PC-9 (cell line): Measurements from ENCODE around the gene PSMD11. TPM values are rescaled to one million over a fixed set of nuclear protein-coding genes. Genes with fewer than 3 reads are reported as not detected.

Experiments
- BruUV-seq: library from RNA; stranded (reverse); fragments of 400-500 nt; replicated peaks from 2 replicates; lab custom pipeline; 2021; lab: Mats Ljungman, UMichigan
- CTCF ChIA-PET: fragments of 300-600 bp; sonication (Branson Sonifier 250); formaldehyde crosslinking; loops from one replicate; lab custom pipeline; 2022; ENCODE audit warnings: antibody characterized with exemption; lab: Charles Lee
- POLR2A ChIA-PET: fragments of 300-600 bp; sonication (Branson Sonifier 250); formaldehyde crosslinking; loops from one replicate; lab custom pipeline; 2022; ENCODE audit warnings: antibody characterized with exemption; ENCODE audit not compliant: unreplicated experiment; lab: Charles Lee
- DNase-seq, 2 experiments: peaks; one replicate each; pipeline versions ENCODE4 v3.0.0 to v3.0.0-alpha.2; 2015 to 2022; ENCODE audit warnings: mixed read lengths in 1 of 2
- H2AFZ ChIP-seq: fragments of 200-600 bp; sonication (generic); 2 replicates; pipeline ENCODE4 v1.8.1; 2017; ENCODE audit warnings: antibody characterized with exemption
- H3F3A ChIP-seq: fragments of 200-600 bp; sonication (generic); 2 replicates; pipeline ENCODE4 v1.8.1; 2017; ENCODE audit warnings: antibody characterized with exemption, mild to moderate bottlenecking, low read depth; ENCODE audit not compliant: insufficient read depth
- H3K27ac ChIP-seq: fragments of 200-600 bp; sonication (generic); 2 replicates; pipeline ENCODE4 v1.6.1; 2016; ENCODE audit warnings: mixed run types
- H3K27me3 ChIP-seq: fragments of 200-600 bp; sonication (generic); 2 replicates; pipeline ENCODE4 v1.6.1; 2016; ENCODE audit warnings: low read depth, mixed run types; ENCODE audit not compliant: insufficient read depth
- H3K36me3 ChIP-seq: fragments of 200-600 bp; sonication (generic); 2 replicates; pipeline ENCODE4 v1.6.1; 2016; ENCODE audit warnings: low read depth, mixed run types
- H3K4me1 ChIP-seq: fragments of 200-600 bp; sonication (generic); replicated peaks from 2 replicates; pipeline ENCODE4 v1.6.1; 2016; ENCODE audit warnings: mixed run types; ENCODE audit not compliant: insufficient read depth
- H3K4me2 ChIP-seq: fragments of 200-600 bp; sonication (generic); 2 replicates; pipeline ENCODE4 v1.6.1; 2017; ENCODE audit warnings: mixed run types
- H3K4me3 ChIP-seq: fragments of 200-600 bp; sonication (generic); 2 replicates; pipeline ENCODE4 v1.6.1; 2016; ENCODE audit warnings: mixed run types
- H3K79me2 ChIP-seq: fragments of 200-600 bp; sonication (generic); 2 replicates; pipeline ENCODE4 v1.6.1; 2017; ENCODE audit warnings: low read depth, mixed run types
- H3K9me2 ChIP-seq: fragments of 200-600 bp; sonication (generic); 2 replicates; pipeline ENCODE4 v1.8.1; 2017; ENCODE audit warnings: mild to moderate bottlenecking; ENCODE audit not compliant: insufficient read depth
- H3K9me3 ChIP-seq: fragments of 200-600 bp; sonication (generic); 2 replicates; pipeline ENCODE4 v1.8.1; 2016; ENCODE audit warnings: low read depth; ENCODE audit not compliant: insufficient read depth
- H4K20me1 ChIP-seq: fragments of 200-600 bp; sonication (generic); 2 replicates; pipeline ENCODE4 v1.8.1; 2017; ENCODE audit not compliant: insufficient read depth
- EZH2 ChIP-seq: fragments of 200-600 bp; sonication (generic); IDR thresholded peaks from 2 replicates; pipeline ENCODE4 v1.8.0; 2017; ENCODE audit warnings: antibody characterized with exemption, low read depth
- intact Hi-C: fragments of 100-400 bp; cut with micrococcal nuclease; formaldehyde crosslinking; loops from one replicate; pipeline ENCODE4 v1.10.0; 2022; ENCODE audit not compliant: unreplicated experiment
- total RNA-seq: library from RNA; stranded (reverse); gene quantifications from 2 replicates; pipeline ENCODE4 v1.2.3, GENCODE V29; 2021
- TF ChIP-seq, protein P1 (sequence below): fragments of 200-600 bp; sonication (generic); conservative IDR thresholded peaks from 2 replicates; pipeline ENCODE4 v1.6.1; 2017; ENCODE audit warnings: mixed run types, antibody characterized with exemption, mild to moderate bottlenecking, moderate library complexity

PSMD11 gene
- total RNA-seq, 1 experiment from 2014 or later: 149 TPM

DNA sequence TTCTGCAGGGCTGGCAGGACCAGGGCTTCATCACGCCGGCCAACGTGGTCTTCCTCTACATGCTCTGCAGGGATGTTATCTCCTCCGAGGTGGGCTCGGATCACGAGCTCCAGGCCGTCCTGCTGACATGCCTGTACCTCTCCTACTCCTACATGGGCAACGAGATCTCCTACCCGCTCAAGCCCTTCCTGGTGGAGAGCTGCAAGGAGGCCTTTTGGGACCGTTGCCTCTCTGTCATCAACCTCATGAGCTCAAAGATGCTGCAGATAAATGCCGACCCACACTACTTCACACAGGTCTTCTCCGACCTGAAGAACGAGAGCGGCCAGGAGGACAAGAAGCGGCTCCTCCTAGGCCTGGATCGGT lies 43.9 kb downstream of the PSMD11 start:
- CTCF ChIA-PET: interaction anchor here (0.6 kb wide), 1 partner anchor 16 kb away, joined by 8 read pairs; no protein-coding TSS in a partner anchor
- intact Hi-C loops: no loop called here

DNA sequence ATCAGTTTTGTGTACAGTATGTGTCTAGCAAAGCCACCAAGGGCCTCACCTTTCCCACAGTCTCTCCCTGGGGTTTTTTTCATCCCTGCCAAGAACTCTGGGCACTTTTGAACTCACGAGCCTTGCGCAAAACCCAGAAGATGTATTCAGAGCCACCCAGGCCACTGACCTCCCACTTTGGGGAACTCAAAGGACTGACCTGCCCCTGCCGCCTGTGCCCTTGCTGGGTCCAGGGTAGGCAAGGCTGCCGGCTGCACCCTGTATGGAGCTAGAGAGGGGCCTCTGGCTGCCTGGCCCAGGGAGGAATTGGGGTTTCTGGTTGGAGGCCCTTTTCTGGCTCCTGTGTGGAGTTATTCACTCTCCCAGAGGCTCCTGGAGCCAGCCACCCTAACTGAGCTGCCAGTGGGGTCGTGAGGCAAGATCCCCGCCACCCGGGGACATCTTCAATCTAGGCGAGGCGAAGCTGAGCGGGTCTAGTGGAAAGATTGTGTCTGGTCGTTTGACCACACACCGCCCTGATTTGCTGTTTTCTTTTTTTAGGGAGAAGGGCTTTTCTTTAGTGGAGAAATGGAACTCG lies 44.4 kb downstream of the PSMD11 start:
- Histone ChIP-seq H3K4me3 (no peak overlapping the region), H3K36me3 (no peaks in the 10 kb centered on the region), H2AFZ (no peak overlapping the region), H4K20me1 (no peaks in the 10 kb centered on the region), H3K27me3 (no peaks in the 10 kb centered on the region), H3K9me3 (no peaks in the 10 kb centered on the region), H3K9me2 (no peaks in the 10 kb centered on the region), H3K4me1 (peaks cover 8% of the 10 kb centered on the region; the same call in 1 of the 2 replicates), H3F3A (peaks cover 26% of the 10 kb centered on the region), H3K4me2 (no peak overlapping the region), H3K79me2 (no peaks in the 10 kb centered on the region), H3K27ac (no peak overlapping the region)
- DNase-seq: no peak
- intact Hi-C loops: no loop called here
- TF ChIP-seq, protein P1, sequence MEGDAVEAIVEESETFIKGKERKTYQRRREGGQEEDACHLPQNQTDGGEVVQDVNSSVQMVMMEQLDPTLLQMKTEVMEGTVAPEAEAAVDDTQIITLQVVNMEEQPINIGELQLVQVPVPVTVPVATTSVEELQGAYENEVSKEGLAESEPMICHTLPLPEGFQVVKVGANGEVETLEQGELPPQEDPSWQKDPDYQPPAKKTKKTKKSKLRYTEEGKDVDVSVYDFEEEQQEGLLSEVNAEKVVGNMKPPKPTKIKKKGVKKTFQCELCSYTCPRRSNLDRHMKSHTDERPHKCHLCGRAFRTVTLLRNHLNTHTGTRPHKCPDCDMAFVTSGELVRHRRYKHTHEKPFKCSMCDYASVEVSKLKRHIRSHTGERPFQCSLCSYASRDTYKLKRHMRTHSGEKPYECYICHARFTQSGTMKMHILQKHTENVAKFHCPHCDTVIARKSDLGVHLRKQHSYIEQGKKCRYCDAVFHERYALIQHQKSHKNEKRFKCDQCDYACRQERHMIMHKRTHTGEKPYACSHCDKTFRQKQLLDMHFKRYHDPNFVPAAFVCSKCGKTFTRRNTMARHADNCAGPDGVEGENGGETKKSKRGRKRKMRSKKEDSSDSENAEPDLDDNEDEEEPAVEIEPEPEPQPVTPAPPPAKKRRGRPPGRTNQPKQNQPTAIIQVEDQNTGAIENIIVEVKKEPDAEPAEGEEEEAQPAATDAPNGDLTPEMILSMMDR: no peak
- TF ChIP-seq EZH2: no peak
- CTCF ChIA-PET: interaction anchor here (0.6 kb wide), 1 partner anchor 15 kb away, joined by 8 read pairs; no protein-coding TSS in a partner anchor
- BruUV-seq: no TSS peak
- POLR2A ChIA-PET: no interaction called here

More for the DNA sequence above, 43.9 kb downstream of the PSMD11 start:
- Histone ChIP-seq H3K27ac (no peak overlapping the region), H3F3A (peaks cover 31% of the 10 kb centered on the region), H3K4me2 (peak overlapping the region; percentile 98), H3K79me2 (no peaks in the 10 kb centered on the region), H3K4me1 (peaks cover 8% of the 10 kb centered on the region; the same call in 1 of the 2 replicates), H3K36me3 (no peaks in the 10 kb centered on the region), H3K9me2 (no peaks in the 10 kb centered on the region), H4K20me1 (no peaks in the 10 kb centered on the region), H3K9me3 (no peaks in the 10 kb centered on the region), H3K4me3 (no peak overlapping the region; the same call in 1 of the 2 replicates), H2AFZ (no peak overlapping the region), H3K27me3 (no peaks in the 10 kb centered on the region)
- DNase-seq: no peak
- BruUV-seq: no TSS peak
- TF ChIP-seq EZH2: no peak
- TF ChIP-seq, protein P1: no peak
- POLR2A ChIA-PET: no interaction called here

DNA sequence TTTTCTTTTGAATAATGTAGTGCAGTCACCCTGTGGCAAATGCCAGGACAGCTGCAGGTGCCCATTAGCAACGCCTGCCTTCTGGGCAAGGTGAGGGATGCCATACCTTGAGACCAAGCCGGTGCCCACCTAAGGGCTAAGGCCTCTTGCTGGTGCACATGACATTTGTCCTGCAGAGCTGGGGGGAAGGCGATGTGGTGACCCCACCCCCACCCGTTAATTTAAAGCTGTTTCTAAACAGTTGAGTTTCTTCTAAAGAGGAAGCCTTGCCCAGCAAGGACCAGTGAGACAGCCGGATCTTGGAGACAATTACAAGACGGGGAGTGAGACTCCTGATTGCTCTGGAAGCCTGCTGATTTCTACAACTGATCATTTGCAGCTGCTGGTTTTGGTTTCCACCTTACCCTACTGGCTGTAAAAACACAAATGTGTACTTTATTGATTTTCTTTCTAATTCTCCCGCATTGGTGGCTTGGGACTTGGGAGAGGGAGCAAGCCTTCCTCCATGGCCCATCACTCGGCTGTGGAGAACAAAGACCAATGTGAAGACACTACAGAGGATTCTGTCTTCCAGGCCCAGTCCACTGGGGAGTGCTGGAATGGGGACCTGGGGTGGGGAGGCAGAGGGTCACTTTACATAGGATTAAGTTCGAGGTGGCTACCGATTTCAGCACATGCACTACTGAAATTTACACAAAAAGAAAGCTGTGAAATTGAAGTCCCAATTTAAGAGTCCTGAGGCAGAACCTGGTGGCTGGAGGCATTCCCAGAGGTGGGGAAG lies 45.2 kb downstream of the PSMD11 start:
- no peak for TF ChIP-seq EZH2
- TF ChIP-seq, protein P1: no peak
- H3K36me3 ChIP-seq: no peaks in the 10 kb centered on the region
- H2AFZ ChIP-seq: no peak overlapping the region
- H3K27me3 ChIP-seq: no peaks in the 10 kb centered on the region
- no peak for DNase-seq
- ChIA-PET CTCF (no interaction called here), POLR2A (no interaction called here)
- H3F3A ChIP-seq: peaks cover 18% of the 10 kb centered on the region
- H3K9me2 ChIP-seq: no peaks in the 10 kb centered on the region
- intact Hi-C loops: no loop called here
- no peaks in the 10 kb centered on the region for H3K9me3 ChIP-seq
- no peak overlapping the region for H3K4me2 ChIP-seq
- no peak overlapping the region for H3K27ac ChIP-seq
- H4K20me1 ChIP-seq: no peaks in the 10 kb centered on the region
- H3K4me1 ChIP-seq: peaks cover 8% of the 10 kb centered on the region; the same call in 1 of the 2 replicates
- H3K4me3 ChIP-seq: no peak overlapping the region
- no TSS peak for BruUV-seq
- H3K79me2 ChIP-seq: no peaks in the 10 kb centered on the region
